IMR-90 (cell line): Measurements from ENCODE around the gene RC3H2.

ENCODE experiments used
- CEBPB ChIP-seq: IDR thresholded peaks from 2 replicates; pipeline ENCODE4 v1.6.1; 2012; ENCODE audit warnings: low read depth, low read length, improper control_type of control experiment
- MAFK ChIP-seq: IDR thresholded peaks from 2 replicates; pipeline ENCODE4 v1.6.1; 2012; ENCODE audit warnings: low read depth, low read length, improper control_type of control experiment
- MXI1 ChIP-seq: IDR thresholded peaks from 2 replicates; pipeline ENCODE4 v1.6.1; 2012; ENCODE audit warnings: low read depth, mild to moderate bottlenecking, low read length, moderate library complexity, borderline replicate concordance
- POLR2A ChIP-seq: IDR thresholded peaks from 2 replicates; pipeline ENCODE4 v1.6.1; 2012; ENCODE audit warnings: mild to moderate bottlenecking, low read depth, low read length
- RAD21 ChIP-seq: IDR thresholded peaks from 2 replicates; pipeline ENCODE4 v1.6.1; 2012; ENCODE audit warnings: low read length, improper control_type of control experiment
- RCOR1 ChIP-seq: IDR thresholded peaks from 2 replicates; pipeline ENCODE4 v1.6.1; 2012; ENCODE audit warnings: mild to moderate bottlenecking, low read length, improper control_type of control experiment; ENCODE audit not compliant: insufficient replicate concordance
- RFX5 ChIP-seq: IDR thresholded peaks from 2 replicates; pipeline ENCODE4 v1.8.0; 2012; ENCODE audit warnings: low read depth, mild to moderate bottlenecking, low read length, moderate library complexity
- SMC3 ChIP-seq: fragments of 150-350 bp; IDR thresholded peaks from 2 replicates; pipeline ENCODE4 v1.6.1; 2016; ENCODE audit warnings: low read depth, mild to moderate bottlenecking, antibody characterized with exemption, low read length, moderate library complexity
- TF ChIP-seq, protein P1 (sequence below): fragments of 150-350 bp; IDR thresholded peaks from 2 replicates; pipeline ENCODE4 v1.6.1; 2017; ENCODE audit warnings: mild to moderate bottlenecking, antibody characterized with exemption, low read length, low read depth
- TF ChIP-seq, protein P2 (sequence below): conservative IDR thresholded peaks from 2 replicates; pipeline ENCODE4 v1.5.1; 2012; ENCODE audit warnings: mild to moderate bottlenecking, low read depth, low read length, improper control_type of control experiment

- TF ChIP-seq, protein P1, sequence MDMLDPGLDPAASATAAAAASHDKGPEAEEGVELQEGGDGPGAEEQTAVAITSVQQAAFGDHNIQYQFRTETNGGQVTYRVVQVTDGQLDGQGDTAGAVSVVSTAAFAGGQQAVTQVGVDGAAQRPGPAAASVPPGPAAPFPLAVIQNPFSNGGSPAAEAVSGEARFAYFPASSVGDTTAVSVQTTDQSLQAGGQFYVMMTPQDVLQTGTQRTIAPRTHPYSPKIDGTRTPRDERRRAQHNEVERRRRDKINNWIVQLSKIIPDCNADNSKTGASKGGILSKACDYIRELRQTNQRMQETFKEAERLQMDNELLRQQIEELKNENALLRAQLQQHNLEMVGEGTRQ: no peak
- TF ChIP-seq, protein P2, sequence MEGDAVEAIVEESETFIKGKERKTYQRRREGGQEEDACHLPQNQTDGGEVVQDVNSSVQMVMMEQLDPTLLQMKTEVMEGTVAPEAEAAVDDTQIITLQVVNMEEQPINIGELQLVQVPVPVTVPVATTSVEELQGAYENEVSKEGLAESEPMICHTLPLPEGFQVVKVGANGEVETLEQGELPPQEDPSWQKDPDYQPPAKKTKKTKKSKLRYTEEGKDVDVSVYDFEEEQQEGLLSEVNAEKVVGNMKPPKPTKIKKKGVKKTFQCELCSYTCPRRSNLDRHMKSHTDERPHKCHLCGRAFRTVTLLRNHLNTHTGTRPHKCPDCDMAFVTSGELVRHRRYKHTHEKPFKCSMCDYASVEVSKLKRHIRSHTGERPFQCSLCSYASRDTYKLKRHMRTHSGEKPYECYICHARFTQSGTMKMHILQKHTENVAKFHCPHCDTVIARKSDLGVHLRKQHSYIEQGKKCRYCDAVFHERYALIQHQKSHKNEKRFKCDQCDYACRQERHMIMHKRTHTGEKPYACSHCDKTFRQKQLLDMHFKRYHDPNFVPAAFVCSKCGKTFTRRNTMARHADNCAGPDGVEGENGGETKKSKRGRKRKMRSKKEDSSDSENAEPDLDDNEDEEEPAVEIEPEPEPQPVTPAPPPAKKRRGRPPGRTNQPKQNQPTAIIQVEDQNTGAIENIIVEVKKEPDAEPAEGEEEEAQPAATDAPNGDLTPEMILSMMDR: no peak
- TF ChIP-seq POLR2A (no peak), RAD21 (no peak), RCOR1 (no peak), RFX5 (no peak), MAFK (no peak), CEBPB (no peak), MXI1 (no peak), SMC3 (no peak)
Observed at GRCh38 chr9:122936883-122937282, 31.7 kb upstream of the RC3H2 start.
